ENCODE data around the gene MAPK12.
"Not testable (repeated sequence)": the region's sequence is repeated elsewhere in the genome, so short reads cannot be mapped to it uniquely, and the experiment has no call there.

The MAPK12 gene

DNA sequence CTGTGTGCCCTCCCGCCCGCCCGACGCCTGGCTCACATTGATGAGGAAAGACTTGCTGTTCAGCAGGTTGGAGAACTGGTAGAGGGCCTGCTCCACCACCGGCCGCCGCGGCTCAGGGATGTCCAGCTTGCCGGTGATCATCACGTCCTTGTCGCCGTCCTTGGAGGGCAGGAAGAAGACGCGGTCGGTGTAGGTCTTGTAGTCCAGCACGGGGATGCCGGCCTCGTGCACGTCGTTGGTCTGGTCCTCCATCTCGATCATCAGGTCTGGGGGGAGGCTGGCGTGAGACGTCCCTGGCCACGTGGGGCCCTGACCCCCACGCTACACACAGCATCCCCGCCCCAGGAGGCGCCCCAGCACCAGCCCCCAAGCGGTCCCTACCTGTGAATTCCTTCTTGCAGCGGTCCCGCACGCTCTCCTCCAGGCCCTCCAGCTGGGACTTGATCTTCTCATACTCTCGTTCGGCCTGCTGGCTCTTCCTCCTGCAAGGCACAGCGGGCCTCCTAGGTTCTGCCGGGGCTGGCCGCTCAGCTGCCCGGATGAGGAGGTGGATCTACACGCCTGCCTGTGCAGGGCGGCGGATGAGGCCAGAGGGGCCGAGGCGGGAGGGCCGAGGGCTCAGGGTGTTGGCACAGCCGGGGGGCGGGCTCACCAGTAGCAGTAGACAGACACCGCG, 19.4 kb upstream of the MAPK12 start:
- DNase-seq = no peak

DNA sequence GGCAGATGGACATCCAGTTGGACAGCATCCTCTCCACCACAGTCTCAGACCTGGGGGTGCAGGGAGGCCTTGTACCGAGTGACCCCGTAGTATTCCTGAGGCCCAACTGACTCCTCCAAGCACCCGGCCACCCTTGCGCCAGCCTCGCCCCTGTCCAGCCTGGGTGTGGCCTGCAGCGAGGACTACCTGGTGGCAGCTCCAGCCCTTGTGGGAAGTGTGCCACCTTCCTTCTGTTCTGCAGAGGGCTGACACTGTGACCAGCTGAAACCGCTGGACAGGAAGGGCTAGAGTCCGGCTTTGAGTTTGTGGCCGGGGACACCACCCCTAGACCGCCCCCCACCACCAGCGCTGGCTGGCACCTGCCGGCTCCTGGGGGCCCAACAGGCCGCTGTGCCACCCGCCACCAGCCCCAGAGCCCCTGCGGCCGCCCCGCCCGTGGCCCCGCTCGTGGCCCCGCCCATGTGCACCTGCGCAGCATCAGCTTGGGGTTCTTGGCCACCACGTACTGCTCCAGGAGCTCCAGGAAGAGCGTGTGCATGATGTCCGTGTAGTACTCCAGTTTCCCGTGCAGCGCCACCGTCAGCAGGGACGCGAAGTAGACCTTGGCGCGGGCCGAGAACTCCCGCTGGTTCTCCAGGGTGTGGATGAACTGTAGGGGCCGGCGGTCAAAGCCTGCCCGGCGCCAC, 18.7 kb upstream of the MAPK12 start:
- DNase-seq = no peak

DNA sequence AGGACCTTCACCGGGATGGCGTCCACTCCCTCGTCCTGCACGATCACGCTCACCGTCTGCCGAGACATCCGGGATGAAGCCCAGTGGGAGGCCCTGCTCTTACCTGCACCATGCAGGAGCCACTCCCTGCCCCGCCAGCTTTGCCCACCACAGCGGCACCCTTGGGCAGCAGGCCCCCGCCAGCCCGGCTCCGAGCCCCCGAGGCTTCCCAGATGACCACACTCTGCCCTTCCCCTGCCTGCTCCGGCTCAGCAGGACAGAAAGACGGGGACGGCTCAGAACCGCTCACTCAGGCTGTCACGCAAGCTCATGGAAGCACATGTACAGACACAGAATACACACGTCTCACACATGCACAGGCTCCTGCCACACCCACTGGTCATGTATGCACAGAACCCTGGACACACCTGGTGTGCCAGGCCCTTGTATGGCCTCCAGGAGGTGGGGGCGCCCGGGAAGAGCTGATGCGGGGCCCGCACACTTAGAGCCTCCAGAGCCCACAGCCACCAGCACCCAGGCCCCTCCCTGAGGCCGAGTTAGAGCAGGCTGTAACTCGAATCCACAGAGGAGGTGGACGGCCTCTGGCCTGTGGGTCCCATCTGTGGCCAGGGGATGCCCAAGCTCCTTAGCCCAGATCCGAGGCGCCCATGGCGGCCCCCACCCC, 17.6 kb upstream of the MAPK12 start:
- no peak for DNase-seq

DNA sequence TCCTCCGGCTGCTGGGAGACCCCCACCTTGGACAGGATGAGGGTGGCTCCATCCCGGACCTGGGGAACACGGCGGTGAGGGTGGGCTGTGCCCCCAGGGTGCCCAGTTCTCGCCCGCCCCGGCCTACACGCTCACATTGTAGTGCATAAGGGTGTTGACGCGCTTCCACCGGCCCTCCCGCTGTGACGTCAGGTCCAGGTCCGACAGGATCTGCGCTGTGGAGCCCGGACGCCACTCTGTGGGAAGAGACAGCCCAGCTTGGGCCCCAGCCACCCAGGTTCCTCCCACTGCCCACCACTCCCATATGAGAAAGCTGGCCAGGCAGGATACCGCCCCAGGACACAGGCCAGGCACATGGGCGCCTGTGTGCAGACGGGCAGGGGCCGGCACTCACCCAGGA, 17.0 kb upstream of the MAPK12 start:
- DNase-seq = no peak

DNA sequence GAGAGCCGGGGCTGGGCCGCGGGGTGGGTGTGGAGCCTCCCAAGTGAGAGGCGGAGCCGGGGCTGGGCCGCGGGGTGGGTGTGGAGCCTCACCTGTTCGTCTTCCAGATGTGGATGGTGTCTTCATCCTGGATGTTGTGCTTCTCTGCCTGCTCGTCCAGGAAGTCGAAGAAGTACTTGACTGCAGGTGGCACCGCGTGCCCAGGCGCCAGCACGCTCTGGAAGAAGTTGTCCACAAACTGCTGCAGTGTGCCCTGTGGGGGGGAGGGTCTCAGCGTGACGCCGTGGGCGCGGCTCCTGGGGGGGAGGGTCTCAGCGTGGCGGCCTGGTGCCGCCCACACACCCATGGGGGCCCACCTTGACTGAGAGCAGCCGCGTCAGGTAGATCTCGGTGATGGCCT, 16.3 kb upstream of the MAPK12 start:
- no peak for DNase-seq

DNA sequence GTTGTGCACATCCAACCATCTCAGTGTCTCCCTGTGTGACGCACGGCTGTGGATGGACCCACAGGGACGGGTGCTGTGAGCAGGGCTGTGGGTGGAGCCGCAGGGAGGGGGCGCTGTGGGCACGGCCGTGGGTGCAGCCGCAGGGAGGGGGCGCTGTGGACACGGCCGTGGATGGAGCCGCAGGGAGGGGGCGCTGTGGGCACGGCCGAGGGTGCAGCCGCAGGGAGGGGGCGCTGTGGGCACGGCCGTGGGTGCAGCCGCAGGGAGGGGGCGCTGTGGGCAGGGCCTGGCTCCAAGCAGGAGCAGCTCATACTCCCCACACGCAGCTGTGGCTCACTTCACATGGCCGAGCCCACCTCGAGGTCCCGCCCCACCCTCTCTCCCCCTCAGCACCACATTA, 14.7 kb upstream of the MAPK12 start:
- no peak for DNase-seq

DNA sequence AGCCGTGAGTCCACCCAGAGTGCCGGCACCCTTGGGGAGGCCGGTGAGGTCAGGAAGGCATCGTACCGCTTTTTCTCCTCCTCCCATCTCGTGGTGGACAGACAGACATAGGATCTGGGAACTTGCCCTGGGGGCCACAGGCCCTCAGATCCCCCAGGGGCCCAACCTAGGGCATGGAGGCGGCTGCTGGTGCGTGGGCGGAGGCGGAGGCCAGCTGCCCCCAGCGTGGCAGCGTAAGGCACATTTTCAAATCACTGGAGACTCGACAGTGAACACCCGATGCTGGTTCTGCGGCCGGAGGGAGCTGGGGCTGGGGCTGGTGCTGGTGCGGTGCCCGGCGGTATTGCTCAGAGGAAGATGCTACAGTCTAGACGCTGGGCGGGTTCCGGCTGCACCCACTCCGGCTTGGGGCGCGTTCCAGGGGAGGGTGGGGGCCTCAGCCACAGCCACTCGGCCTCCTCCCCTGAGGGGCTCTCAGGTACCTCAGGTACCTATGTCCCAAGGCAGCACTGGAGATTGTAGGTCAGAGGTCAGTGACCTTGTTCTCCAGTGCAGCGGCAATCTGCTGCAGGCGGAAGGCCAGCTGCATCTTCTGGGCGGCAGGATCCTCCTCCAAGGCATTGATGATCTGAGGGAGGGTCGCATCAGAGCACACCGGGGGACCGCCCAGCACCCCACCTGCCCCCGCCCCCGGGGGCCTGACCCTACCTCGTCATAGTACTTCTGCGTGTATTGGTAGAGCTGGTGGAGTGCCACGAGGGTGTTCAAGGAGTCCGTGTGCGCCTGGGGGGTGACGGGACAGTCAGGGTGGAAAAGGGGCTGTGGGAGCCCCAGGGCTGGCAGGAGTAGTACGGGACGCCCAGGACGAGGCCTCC, 13.9 kb upstream of the MAPK12 start:
- no peak for DNase-seq

DNA sequence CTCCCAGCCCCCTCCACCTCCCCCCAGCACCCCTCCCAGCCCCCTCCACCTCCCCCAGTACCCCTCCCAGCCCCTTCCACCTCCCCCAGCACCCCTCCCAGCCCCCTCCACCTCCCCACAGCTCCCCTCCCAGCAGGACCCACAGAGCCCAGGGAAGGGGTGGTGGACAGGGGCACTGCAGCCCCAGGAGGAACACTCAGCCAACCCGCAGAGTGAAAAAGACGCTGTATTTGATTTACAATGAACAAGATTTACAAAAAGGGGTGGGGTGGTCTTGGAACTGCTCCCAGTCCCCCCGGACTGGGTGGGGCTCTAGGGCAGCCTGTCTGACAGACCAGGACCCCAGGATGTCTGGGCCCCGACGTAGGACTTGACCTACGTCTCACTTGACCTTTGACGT, 13.3 kb upstream of the MAPK12 start:
- no peak for DNase-seq

DNA sequence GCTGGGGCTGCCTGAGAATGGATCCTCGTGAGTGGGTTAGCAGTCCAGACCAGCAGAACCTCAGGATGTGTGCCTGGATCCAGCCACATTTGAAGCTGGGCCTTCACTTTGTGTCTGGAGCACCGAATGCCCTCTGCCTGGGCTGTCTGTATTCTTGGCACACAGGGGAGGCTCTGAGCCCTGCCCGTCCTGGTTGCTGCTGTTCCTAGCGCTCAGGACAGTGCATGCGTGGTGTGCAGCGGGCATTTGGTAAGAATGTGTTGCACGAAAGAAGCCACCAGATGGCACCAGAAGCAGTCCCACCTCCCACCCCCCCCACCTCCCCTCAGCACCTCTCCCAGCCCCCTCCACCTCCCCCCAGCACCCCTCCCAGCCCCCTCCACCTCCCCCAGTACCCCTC, 12.8 kb upstream of the MAPK12 start:
- no peak for DNase-seq

DNA sequence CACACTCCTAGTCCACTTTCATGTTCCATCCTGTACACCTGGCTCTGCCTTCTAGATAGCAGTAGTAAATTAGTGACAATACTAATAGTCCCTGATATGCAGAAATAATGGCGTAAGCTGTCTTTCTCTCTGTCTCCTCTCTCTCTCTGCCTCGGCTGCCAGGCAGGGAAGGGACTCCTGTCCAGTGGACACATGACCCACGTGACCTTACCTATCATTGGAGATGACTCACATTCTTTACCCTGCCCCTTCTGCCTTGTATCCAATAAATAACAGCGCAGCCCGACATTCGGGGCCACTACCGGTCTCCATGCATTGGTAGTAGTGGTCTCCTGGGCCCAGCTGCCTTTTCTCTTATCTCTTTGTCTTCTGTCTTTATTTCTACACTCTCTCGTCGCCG, 12.3 kb upstream of the MAPK12 start:
- not testable (repeated sequence) for DNase-seq

DNA sequence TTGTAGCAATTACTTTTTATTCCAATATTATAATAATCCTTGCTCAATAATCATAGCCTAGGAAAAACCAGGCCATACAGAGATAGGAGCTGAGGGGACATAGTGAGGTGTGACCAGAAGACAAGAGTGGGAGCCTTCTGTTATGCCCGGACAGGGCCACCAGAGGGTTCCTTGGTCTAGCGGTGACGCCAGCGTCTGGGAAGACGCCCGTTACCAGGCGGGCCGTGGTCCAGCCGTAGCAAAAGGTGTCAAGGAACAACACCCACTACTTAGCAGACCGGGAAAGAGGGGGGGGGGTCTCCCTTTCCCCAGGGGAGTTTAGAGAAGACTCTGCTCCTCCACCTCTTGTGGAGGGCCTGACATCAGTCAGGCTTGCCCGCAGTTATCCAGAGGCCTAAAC, 11.9 kb upstream of the MAPK12 start:
- DNase-seq = not testable (repeated sequence)

DNA sequence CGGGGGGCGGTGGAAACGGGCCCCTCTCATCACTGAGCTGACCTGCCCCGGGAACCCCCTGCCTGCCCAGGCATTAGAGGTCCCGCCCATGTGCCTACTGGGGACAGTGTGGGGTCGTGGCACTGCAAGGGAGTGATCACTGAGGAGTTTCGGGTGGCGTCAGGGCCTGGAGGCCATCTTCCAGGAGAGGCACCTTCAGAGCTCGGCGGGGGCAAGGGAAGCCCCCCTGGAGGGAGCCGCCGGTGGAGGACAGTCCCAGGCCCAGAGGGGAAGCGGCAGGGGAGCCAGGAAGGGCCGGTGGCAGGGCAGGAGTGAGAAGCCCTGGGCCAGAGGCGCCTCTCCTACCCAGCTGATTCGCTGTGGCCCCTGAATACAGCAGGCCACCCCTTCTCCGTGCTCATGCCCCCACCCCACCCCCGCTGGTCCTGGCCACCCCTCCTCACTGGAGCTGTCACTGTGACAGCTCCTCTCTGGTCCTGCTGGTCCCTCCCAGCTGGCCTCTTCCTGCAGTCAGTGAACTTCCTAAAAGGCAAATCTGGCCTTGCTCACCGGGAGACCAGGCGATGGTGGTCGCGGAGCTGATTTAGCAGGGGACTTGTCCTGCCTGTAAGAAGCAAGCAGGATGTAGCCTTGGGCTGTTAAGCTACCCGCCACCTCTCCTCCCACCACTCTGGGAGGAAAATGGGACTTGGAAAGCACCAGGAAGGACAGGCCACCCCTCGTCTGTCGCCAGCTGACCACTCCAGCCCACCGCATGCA, 10.7 kb upstream of the MAPK12 start:
- no peak for DNase-seq

DNA sequence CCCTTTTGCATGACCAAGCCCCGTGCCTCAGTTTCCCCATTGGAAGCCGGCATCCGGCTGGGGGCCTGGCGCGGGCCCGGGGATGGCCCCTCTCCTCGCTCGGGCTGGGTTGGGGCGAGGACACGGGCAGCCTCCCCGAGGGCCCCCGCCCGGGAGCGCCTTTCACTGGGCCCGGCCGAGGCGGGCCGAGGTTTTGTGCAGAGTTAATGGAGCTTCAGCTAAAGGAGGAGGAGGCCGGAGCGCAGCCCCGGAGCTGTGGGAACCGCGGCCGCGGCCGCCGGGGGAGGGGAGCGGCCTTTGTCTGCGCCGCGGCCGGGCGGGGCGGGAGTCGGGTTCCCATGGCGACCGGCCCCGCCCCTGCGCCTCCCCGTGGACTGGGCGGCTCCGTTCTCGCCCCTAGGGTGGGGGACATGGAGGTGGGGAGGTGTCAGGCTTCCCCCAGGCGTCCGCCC, 10.1 kb upstream of the MAPK12 start:
- DNase-seq = peak; percentile 41

DNA sequence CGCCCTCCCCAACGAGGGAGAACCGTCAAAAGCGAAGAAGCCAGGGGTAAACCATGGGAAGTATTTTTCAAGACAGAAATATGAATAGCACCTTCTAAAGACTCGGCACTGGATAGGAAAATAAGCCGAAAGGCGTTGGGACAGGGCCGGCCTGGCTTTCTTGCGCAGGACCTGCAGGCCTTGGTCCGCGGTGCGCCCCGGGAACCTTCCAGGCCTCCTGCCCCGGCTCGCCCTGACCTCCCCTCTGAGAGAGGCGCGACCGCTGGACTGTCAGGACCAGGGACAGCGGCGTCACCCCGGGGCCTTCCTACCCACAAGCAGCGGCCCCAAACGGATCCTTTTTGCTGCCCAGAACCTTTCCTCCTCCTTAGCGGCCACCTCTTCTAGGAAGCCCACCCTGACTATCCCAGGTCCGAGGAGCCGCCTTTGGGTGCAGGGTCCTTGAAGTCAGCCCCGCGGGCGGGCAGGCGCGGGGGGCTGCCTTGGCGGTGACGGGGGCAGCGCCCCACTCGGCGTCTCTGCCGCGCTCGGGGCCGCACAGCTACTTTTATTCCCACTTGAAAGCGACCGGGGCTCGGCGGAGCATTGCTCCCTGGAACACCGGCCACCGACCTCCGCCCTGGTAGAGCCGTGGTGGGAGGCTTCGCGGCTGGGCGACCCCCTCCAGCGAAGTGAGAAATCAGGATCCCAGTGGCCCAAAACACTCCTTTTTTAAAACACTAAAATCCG, 9.3 kb upstream of the MAPK12 start:
- peak; percentile 60 for DNase-seq

DNA sequence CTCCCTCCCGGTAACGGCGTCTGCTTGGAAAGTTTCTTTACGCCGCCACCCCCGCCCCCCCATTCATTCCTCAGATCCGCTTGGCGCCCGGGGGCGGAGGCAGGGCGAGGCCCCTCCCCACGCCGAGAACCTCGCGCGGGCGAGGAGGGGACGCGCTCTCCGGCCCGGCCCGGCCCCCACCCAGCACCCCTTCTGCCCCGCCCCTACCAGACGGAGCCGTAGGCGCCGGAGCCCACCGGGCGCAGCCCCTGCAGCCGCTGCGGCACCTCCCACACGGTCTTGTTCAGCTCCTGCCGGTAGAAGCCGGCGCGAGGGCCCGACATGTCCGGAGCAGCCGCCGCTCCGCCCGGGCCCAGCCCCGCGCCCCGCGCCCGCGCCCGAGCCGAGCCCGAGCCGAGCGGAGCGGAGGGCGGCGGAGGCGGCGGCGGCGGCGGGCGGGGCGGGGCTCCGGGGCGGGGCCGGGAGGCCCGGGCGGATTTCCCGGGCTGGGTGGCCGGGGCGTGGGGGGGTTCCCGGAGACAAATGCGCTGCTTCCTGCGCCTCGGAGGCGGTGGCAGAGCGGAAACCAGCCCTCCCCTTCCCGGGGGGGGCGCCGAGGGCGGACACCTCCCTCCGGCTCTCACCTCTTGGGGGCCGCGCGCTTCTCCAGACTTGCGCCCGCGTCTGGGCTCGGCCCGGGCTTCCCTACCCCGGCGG, 8.6 kb upstream of the MAPK12 start, which contains the start of gene MAPK11:
TSS of gene MAPK11 (minus strand) at position 411 of the 696 bp plus-strand sequence. CDS start at position 323, 88 bp downstream.
- DNase-seq = peak; percentile 68

DNA sequence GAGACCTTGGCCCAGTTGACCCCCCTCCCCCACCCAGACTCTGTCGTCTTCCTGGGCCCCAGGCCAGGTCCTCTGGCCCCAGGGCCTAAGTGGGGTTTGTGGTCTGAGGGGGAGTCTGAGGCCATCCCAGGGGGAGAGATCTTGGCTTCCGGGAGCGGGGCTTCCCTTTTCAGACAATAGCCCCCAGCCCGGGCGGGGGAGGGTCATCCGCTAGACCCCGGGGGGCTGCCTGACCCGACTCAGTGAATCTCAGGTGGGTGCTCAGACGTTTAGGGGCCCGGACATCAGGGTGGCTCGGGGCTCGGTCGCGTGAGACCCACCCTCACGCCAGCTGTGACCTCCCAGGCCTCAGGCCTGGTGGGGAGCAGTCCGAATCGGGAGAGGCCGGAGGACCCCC, 8.1 kb upstream of the MAPK12 start:
- DNase-seq = no peak

DNA sequence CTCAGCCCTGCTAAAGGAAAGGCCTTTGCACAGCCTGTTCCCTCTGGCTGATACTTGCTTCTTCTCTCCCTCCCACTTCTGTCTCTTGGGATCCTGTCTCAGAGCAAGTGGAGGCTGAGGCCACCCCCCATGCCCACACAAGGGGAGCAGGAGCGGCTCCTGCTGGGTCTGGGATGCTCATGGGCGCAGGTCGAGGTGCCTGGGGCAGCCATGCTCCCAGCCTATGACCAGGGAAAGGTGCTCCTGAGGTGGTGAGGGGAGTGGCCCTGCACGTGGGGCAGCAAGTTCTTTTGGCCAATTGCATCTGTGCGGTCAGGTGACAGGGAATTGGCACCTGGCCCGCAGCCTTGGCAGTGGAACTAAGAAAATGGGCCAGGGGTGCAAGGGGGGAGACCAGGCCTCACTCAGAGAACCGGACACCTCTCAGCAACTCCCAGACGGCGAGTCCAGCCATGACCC, 7.2 kb upstream of the MAPK12 start:
- DNase-seq = no peak

DNA sequence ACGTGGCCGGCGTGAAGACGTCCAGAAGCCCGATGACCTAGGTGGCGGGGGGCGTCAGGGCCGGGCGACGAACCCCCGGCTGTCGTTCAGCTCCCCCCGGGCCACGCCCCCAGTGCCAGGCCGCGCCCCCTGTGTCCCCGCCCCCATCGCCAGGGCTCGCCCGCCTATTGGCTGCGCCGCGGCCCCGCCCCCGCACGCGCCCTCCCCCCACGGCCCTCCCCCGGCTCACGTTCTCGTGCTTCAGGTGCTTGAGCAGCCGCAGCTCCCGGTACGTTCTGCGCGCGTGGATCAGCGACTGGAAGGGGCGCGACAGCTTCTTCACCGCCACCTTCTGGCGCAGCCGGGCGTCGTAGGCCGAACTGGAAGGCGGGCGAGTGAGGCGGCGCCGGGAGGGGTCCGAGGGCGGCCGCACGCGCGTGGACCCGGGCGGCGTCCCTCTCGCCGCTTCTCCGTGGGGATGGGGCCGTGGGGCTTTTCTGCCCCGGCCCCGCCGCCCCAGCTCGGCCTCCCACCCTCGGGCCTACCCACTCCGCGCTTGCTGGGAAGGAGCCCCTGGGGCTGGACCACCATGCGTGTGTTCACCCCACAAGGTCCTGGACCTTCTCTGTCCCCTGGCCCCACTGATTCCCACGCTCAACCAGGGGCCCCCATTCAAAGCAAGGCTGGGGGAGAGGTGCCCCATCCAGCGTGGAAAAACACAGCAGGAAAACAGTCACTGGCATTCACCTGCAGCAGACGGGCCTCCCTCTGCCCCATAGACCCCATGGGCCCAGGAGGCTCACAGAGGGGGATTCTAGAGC, 6.3 kb upstream of the MAPK12 start:
- peak; percentile 27 for DNase-seq

DNA sequence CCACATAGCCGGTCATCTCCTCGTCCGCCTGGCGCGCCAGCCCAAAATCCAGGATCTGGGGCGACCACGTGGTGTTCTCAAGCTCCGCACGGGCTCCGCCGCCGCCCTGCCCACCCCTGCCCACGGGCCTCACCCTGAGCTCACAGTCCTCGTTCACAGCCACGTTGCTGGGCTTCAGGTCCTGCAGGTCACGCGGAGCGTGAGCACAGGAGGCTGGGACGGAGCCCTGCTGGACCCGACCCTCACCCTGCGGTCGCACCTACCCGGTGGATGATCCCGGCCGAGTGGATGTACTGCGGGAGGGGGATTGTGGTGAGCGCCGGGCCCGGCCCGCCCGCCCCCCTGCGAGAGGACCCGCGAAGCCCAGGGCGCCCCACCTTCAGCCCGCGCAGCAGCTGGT, 5.5 kb upstream of the MAPK12 start:
- DNase-seq = no peak

Data from activated effector memory CD4-positive, alpha-beta T cell treated with Interleukin-2 at 50 U/mL for 16 hours (primary cell).